ENCODE data around the gene ZNF329.

GRCh38 chr19:58097781-58098681 lies 52.6 kb downstream of the ZNF329 start, which contains the start of gene ZSCAN18:
- TF ChIP-seq POLR2A (IDR thresholded peaks at IDR 0.05; ENCODE audit: low read length) (peak; percentile 16), GATA1 (IDR thresholded peaks at IDR 0.05; ENCODE audit: low read depth, low read length) (no peak)
